ENCODE measurements around the gene ZMIZ2. TPM values are rescaled to one million over a fixed set of nuclear protein-coding genes. Genes with fewer than 3 reads are reported as not detected.
"Not testable (repeated sequence)": the region's sequence is repeated elsewhere in the genome, so short reads cannot be mapped to it uniquely, and the experiment has no call there.

Gene ZMIZ2
- total RNA-seq, 4 donors from 2014 or later: 12.4 to 36.0 (median 28.4) TPM

DNA sequence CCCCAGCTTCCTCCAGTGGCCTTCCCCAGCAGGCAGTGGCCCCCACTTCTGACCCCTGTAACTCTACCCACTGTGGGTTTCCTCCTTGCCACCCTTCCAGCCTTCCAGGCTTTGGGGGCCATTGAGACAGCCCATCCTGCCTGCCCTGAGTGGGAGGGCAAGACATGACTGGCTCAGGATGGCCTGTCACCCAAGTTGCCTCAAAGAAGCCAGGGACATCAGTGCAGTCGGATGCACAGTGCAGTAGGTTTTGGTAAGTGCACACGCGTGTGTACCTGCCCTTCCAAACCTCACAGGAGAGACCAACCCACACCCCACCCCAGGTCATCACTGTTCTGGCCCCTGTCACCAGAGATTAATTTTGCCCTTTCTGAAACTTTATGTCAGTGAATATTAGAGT, 22.7 kb downstream of the ZMIZ2 start:
- 85% methylated on average over 3 of the region's 3 CpGs for WGBS
- DNase-seq (ENCODE audit: extremely low spot score): no peak
- Histone ChIP-seq H3K27ac (replicated peaks in 1 of 4) (peak overlapping the region in 3 of 4 donors; percentile 77 to 83 (median 79)), H3K4me1 (peaks cover 36 to 45% (median 43%) of the 10 kb centered on the region in 4 donors), H3K27me3 (no peaks in the 10 kb centered on the region), H3K9me3 (no peaks in the 10 kb centered on the region), H3K36me3 (peaks cover 10 to 15% (median 15%) of the 10 kb centered on the region in 4 donors), H3K4me3 (no peak overlapping the region)
- intact Hi-C loops (cut with DNase I): no loop called here
- TF ChIP-seq CTCF (IDR thresholded peaks at IDR 0.05) (no peak), POLR2A (IDR thresholded peaks at IDR 0.05; ENCODE audit: low read depth) (no peak), EP300 (IDR thresholded peaks at IDR 0.05) (no peak), POLR2AphosphoS5 (IDR thresholded peaks at IDR 0.05) (no peak)

- Histone ChIP-seq H3K27me3 (no peaks in the 10 kb centered on the region), H3K27ac (replicated peaks in 1 of 4) (no peak overlapping the region), H3K9me3 (no peaks in the 10 kb centered on the region), H3K4me3 (no peak overlapping the region), H3K4me1 (peaks cover 33 to 38% (median 37%) of the 10 kb centered on the region in 4 donors), H3K36me3 (peaks cover 0 to 5% (median 4%) of the 10 kb centered on the region in 4 donors)
- DNase-seq (ENCODE audit: extremely low spot score): no peak
- 77% methylated on average over 6 of the region's 6 CpGs for WGBS
- intact Hi-C loops (cut with DNase I): no loop called here
- no peak for TF ChIP-seq EP300 (IDR thresholded peaks at IDR 0.05)
- TF ChIP-seq POLR2AphosphoS5 (IDR thresholded peaks at IDR 0.05): no peak
- no peak for TF ChIP-seq POLR2A (IDR thresholded peaks at IDR 0.05; ENCODE audit: low read depth)
- no peak for TF ChIP-seq CTCF (IDR thresholded peaks at IDR 0.05)
Measured at GRCh38 chr7:44772440-44772839, 23.8 kb downstream of the ZMIZ2 start.

- Histone ChIP-seq H3K4me3 (no peak overlapping the region), H3K27me3 (no peaks in the 10 kb centered on the region), H3K36me3 (peaks cover 0 to under 1% (median under 1%) of the 10 kb centered on the region in 4 donors), H3K4me1 (peaks cover 29 to 34% (median 32%) of the 10 kb centered on the region in 4 donors), H3K27ac (replicated peaks in 1 of 4) (no peak overlapping the region), H3K9me3 (no peaks in the 10 kb centered on the region)
- WGBS: 86% methylated on average over 10 of the region's 10 CpGs
- intact Hi-C loops (cut with DNase I): no loop called here
- DNase-seq (ENCODE audit: extremely low spot score): no peak
- TF ChIP-seq EP300 (IDR thresholded peaks at IDR 0.05) (no peak), CTCF (IDR thresholded peaks at IDR 0.05) (no peak), POLR2A (IDR thresholded peaks at IDR 0.05; ENCODE audit: low read depth) (no peak)
Measured at GRCh38 chr7:44772867-44773266, 24.2 kb downstream of the ZMIZ2 start.

DNA sequence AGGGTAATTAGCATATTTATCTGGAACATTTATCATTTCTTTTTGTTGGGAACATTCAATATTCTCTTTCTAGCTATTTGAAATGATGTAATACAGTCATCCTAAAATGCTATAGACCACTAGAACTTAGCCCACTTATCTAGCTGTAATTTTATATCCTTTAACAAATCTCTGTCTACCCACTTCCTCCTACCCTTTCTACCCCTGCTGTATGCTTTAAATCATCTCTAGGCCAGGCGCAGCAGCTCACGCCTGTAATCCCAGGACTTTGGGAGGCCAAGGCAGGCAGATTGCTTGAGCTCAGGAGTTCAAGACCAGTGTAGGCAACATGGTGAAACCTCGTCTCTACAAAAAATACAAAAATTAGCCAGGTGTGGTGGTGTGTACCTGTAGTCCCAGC, 25.8 kb downstream of the ZMIZ2 start:
- H3K27me3 ChIP-seq; H3K4me3 ChIP-seq; H3K27ac ChIP-seq (replicated peaks in 1 of 4); H3K9me3 ChIP-seq; intact Hi-C loops (cut with DNase I); H3K36me3 ChIP-seq; DNase-seq (ENCODE audit: extremely low spot score): not testable (repeated sequence)
- peaks cover 13 to 18% (median 16%) of the 10 kb centered on the region in 4 donors for H3K4me1 ChIP-seq
- WGBS: 84% methylated on average over 3 of the region's 3 CpGs

DNA sequence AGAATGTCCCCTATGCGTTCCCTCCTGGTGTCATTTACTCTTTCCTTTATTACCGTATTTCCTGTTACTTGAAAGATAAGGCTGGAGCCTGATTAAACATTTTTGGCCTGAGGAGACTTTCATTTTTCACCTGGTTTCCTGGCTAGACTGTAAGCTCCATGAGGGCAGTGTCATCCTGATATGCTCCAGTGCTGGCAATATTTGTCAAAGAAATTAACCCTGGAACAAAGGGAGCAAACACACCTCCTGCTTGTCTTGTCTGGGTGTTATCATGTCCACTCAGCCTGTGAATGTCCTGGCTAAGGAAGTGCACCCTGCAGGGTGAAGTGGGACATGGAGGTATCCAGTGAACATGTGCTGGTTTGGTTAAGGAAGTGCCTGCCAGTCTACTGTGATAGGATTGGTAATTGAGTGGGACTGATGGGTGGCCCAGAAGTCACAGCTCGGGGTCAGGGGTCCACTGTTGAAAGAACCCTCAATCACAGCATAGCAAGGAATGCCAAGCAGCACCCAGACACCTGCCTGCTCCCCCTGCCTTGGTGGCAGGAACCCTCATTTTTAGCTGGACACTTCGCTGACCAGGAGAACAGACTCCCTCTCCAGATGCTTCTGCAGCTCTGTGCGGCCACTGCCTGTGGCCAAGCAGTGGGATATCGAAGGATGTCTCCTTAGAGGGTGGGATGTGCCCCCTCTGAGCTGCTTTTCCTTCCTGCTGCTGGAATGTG, 26.9 kb downstream of the ZMIZ2 start:
- Histone ChIP-seq H3K27me3 (no peaks in the 10 kb centered on the region), H3K4me3 (no peak overlapping the region), H3K4me1 (peaks cover 3 to 7% (median 6%) of the 10 kb centered on the region in 4 donors), H3K27ac (replicated peaks in 1 of 4) (no peak overlapping the region), H3K9me3 (no peaks in the 10 kb centered on the region), H3K36me3 (no peaks in the 10 kb centered on the region)
- TF ChIP-seq POLR2AphosphoS5 (IDR thresholded peaks at IDR 0.05) (no peak), EP300 (IDR thresholded peaks at IDR 0.05) (no peak), POLR2A (IDR thresholded peaks at IDR 0.05; ENCODE audit: low read depth) (no peak)
- DNase-seq (ENCODE audit: extremely low spot score): no peak
- intact Hi-C loops (cut with DNase I): no loop called here
- 84% methylated on average over 6 of the region's 6 CpGs for WGBS

Measured in esophagus muscularis mucosa (tissue), 4 donors.